NCI-H345 treated with DMSO at 0.1 percent for 48 hours (cell line): Measurements from ENCODE around the gene MTCH1.
"Not testable (repeated sequence)": the region's sequence is repeated elsewhere in the genome, so short reads cannot be mapped to it uniquely, and the experiment has no call there.

Source experiments
- DNase-seq: peaks from one replicate; lab custom pipeline; 2025; ENCODE audit not compliant: unreplicated experiment; lab: John Stamatoyannopoulos, UW

MTCH1 gene

DNA sequence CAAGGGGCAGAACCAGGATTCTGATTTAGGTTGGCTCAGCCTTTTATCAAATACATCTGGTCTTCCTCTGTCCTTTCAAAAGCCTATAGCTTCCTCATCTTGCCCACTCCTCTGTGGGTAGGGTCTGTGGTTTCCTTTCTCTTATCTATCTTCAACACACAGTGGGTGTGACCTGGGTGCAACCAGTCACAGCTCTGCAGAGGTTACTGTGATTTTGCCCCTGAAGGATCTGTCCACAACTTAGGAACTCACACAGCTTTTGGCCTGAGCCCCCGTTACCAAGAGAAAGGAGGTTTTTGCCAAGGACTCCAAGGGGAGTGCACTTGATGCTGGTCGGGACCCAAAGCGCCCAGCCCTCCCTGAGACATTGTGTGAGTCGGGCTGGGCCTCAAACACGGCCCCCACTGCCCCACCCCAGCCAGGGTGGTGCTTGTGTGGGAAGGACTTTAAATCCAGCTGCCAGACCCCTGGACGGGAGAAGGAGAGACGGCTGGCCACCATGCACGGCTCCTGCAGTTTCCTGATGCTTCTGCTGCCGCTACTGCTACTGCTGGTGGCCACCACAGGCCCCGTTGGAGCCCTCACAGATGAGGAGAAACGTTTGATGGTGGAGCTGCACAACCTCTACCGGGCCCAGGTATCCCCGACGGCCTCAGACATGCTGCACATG lies 31.6 kb downstream of the MTCH1 start, which contains the start of gene PI16:
PI16 (plus strand) TSS at position 477 of the 670 bp plus-strand sequence; CDS start at position 500, 23 bp downstream.
- DNase-seq: no peak

DNA sequence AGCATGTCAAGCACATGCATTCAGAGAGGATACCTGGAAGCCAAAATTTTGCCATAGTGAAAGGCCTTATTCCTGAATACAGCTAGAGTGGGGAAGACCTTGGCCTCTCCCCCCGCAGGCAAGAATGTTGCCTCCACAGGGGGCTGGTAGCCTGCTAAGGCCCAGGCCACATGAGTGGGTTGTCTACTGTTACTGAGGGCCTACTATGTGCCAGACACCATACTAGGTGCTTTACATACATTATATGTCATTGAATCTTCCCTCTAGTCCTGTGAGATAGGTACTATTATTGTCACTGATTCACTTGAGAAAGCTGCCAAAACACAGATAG lies 32.1 kb downstream of the MTCH1 start:
- no peak for DNase-seq

DNA sequence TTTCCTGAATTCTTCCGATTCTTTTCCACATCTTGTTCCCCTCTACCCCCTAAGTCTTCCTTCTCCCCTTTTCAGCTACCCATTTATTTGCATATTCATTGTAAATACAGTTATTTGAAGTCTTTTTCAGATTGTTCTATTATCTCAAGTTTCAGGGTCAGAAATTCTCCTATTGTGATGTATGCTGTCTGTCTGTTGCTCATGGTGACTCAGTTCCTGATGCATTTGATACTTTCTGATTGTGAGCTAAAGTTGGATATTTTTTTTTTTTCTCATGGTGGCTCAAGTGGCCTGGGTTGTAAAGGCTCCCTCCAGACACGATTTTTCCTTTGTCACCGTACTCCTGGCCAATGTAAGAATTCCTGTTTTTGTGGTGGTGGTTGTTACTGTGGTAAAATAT lies 36.4 kb downstream of the MTCH1 start:
- DNase-seq: no peak

DNA sequence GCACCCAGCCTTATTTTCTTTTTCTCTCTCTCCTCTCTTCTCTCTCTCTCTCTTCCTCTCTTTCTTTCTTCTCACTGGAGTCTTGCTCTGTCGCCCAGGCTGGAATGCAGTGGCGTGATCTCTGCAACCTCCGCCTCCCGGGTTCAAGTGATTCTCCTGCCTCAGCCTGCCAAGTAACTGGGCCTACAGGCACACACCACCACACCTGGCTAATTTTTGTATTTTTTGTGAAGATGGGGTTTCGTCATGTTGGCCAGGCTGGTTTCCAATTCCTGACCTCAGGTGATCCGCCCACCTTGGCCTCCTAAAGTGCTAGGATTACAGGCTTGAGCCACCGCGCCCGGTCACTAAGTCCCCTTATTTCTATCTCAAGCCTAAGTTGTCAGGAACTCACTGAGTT lies 36.9 kb downstream of the MTCH1 start:
- DNase-seq: not testable (repeated sequence)

DNA sequence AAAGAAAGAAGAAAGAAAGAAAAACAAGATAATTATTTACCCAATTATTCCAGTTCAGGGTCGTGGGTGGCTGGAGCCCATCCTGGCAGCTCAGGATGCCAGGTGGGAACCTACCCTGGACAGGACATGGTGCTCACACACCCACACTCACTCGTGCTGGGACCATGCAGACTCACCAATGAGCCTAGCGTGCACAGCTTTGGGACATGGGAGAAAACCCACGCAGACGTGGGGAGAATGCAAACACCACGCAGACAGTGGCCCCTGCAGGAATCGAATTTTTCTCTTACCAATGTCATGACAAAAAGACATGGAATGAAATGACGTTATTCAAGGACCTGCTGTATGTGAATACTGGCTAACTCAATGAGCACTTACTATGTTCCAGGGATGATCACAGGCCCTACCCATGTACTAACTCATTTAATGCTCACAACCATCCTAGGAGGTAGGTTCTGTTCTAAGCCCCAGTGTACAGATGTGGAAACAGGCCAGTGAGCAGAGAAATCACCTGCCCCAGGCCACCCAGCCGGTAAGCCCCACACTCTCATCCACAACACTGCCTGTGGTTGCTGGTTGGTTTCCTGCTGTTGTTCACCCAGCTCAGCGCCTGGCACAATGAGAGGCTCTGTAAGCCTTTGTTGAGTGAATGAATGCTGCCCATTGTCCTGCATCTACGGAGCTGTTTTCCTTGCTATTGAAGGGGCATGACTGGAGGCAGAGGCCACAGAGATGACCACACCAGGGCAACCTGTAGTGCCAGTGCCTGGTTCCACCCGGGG lies 38.2 kb downstream of the MTCH1 start:
- DNase-seq: no peak

DNA sequence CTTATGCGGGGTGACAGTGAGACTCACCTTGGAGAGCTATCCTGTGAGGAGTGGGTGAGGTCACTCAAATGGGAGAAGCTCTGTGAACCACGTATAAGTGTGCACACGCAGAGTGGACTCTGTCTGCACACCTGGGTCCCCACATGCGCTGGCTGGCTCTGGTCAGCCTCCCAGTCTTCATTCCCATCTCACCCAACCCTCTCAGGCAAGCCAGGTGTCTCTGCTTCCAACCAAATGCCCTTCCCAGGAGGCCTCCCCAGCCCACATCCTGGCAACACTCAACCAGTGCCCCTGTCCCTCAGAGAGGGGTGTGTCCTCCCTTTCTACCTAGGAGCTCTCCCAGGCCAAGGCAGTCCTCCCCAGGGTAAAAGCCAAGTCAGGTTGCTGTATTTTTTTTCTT lies 39.5 kb downstream of the MTCH1 start:
- no peak for DNase-seq

DNA sequence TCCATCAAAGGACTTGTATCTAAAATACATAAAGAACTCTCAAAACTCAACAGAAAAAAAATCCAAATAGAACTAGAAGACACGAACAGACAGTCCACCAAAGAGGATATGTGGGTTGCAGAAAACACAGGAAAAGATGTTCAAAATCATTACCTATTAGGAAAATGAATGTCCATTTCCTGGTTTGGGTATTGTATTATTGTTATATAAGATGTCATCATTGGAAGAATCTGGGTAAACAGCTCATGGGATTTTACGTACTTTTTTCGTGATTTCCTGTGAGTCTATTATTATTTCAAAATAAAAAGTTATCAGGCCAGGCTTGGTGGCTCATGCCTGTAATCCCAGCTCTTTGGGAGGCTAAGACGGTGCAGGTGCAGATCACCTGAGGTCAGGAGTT lies 40.7 kb downstream of the MTCH1 start:
- no peak for DNase-seq

DNA sequence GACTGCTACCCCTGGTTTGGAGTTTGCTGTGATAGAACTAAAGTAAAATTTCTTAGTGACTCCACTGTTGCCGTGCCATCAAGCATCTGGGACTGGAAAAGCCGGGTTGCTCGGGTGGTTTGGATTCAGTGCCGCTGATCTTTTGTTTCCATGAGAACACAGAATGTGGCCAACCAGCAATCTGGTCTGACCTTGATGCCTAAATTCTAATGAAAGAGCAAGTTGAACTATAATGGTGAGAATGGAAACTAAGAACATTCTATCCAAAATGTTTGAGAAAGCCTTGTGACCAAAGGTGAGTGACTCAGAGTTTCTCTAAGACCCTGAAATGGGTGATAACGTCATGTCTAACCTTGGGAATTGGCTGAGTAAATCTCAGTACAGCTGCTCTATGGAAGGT lies 41.3 kb downstream of the MTCH1 start:
- no peak for DNase-seq

DNA sequence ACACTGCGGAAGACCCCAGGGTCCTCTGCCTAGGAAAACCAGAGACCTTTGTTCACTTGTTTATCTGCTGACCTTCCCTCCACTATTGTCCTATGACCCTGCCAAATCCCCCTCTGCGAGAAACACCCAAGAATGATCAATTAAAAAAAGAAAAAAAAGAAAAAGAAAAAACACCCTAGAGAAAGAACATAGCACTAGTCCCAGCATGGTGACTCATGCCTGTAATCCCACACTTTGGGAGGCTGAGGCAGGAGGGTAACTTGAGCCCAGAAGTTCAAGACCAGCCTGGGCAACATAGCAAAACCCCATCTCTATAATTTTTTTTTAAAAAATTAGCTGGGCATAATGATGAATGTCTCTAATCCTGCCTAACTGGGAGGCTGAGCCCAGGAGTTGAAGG lies 43.7 kb downstream of the MTCH1 start:
- not testable (repeated sequence) for DNase-seq

DNA sequence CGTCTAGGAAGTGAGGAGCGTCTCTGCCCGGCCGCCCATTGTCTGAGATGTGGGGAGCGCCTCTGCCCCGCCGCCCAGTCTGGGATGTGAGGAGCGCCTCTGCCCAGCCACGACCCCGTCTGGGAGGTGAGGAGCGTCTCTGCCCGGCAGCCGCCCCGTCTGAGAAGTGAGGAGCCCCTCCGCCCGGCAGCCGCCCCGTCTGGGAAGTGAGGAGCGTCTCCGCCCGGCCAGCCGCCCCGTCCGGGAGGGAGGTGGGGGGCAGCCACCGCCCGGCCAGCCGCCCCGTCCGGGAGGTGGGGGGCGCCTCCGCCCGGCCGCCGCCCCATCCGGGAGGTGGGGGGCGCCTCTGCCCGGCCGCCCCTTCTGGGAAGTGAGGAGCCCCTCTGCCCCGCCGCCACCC lies 44.4 kb downstream of the MTCH1 start:
- DNase-seq: not testable (repeated sequence)

DNA sequence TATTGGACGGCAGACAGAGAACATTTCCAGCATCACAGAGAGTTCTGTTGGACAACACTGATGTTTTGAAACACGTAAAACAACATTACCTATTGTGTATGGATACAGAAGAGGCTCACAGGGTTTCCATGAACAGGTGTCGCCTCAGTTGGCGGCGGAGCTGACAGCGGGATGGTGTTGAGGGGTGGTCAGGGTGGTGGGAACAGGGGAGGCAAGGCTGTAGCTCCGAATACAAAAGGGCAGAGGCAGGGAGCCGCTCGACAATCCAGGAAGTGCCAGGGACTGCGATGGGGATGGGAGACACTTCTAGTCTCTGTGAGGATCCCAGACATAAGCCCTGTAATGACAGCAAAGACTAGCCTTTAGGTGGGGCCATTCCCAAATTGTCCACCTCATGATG lies 46.0 kb downstream of the MTCH1 start:
- no peak for DNase-seq

DNA sequence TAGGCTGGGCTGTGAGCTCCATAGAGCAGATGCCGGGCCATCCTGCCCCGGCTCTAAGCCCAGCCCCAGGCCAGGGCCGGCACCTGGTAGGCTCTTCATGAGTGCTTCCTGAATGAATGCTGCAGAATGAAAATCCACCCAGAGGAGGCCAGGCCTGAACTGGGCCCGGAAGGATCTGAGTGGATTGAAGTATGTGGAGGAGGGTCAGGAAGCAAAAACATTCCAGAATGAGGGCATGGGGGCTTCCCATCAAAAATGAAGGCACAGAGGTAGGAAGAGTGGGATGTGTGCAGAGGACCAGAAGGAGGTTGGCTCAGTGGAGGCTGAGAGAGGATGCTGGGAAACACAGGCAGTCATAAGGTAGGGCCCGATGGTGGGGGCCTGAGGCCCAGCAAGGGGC lies 47.0 kb downstream of the MTCH1 start:
- DNase-seq: not testable (repeated sequence)

DNA sequence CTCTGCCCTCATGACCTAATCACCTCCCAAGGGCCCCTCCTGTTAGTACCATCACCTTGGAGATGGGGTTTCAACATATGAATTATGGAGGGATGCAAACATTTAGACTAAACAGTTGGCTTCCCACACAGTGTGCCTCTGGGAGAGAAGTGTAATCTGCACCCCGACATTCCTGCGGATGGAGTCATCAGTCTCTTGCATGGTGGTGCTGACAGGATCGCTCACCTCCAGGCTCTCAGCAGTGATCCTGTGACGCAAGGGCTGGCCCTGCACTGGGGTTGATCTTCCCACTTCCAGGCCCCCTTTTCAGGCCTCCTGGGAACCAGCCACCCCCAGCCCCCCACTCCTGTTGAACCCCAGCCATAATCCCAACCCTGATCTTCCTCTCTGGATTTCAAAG lies 47.5 kb downstream of the MTCH1 start:
- DNase-seq: no peak

DNA sequence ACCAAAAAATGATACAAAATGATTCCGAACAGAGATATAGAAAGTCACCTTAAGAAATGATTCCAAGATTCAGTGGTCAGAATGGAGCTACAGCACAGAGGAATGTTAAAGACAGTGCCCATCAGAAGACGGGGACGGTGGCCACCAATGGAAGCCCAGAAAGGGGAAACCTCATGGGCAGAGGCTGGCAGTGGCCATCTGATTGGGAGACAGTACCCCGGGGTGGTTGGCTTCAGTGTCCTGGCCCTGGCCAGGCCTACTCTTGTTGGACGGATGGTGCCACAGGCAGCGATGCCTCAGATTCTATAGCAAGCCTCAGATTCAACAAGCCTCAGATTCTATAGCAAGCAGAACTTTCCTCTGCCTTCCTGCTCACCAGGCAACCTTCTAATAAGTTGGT lies 48.1 kb downstream of the MTCH1 start:
- DNase-seq: no peak

DNA sequence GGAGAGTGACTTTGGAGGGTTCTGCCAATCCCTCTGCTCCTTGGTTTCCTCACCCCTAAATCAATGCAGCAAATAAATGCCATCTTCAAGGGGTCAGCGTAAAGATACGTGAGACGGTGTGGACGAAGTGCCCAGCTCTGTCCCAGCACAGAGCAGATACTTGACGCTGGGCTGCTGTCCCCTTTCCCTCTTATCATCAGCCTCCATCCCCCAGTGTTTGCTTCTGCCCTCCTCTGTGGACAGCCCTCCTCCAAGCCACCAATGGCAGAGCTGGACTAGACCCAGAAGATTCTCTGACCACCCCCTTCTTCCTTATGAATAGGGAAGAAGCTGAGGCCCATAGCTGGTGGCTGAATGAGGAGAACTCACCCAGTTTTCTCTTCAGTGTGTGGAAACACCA lies 49.2 kb downstream of the MTCH1 start:
- DNase-seq: no peak

DNA sequence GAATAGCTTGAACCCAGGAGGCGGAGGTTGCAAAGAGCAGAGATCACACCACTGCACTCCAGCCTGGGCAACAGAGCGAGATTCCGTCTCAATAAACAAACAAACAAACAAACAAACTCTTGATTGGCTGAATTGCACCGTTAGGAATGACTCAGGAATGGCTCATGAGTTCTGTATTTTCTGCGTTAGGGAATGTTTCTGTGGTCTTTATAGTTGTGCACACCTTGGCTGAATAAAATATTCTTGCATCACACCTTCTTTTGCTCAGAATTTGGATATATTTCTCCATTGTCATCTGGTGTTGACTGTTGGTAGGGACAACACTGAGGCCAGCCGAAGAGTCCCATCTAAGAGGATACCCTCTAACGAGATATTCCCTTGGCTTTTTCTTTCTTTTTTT lies 51.1 kb downstream of the MTCH1 start:
- no peak for DNase-seq

DNA sequence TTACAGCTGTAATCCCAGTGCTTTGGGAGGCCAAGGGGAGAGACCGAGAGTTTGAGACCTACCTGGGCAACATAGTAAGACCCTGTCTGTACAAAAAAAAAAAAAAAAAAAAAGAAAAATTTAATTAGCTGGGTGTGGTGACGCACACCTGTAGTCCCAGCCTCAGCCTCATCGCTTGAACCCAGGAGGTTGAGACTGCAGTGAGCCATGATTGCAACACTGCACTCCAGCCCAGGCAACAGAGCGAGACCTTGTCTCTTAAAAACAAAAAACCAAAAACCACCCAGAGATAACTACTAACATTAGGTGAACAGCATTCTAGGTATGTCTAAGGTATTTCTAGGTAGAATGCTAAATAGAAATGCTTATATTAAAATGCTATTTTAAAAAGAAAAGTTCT lies 52.5 kb downstream of the MTCH1 start:
- DNase-seq: no peak

DNA sequence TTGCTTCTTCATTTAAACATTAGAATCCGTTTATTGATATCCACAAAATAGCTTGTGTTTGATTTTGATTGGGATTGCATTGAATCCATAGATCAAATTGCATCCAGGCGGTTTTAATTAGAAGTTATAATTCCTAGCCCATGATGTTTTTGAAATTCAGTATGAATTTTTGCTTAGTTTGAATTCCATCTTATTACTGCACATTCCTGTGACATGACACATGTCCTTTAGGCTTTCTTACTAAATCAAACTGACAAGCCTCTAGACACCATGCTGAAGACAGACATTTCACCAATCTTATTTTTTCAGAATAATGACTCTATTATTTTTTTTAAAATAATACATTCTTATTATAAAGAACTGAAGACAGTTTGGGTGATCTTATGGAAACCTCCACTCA lies 52.9 kb downstream of the MTCH1 start:
- DNase-seq: no peak

DNA sequence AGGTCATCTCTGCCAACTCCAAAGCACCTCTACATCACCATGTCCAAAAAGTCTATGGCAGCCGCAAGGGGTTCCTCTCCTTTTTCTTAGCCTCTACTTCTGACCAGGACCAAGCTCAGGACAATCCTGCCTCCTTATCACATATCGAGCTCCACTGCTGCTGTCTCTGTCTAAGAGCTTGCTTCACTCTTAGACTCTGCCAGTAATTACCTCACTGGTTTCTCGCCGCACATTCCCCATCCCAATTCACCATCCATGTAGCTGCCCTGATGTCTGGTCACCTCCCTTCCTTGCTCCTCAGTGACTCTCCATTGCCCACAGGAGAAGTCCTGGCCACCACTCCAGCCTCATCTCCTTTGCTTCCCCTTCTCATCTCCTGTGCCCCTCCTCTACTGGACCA lies 55.5 kb downstream of the MTCH1 start:
- DNase-seq: no peak

DNA sequence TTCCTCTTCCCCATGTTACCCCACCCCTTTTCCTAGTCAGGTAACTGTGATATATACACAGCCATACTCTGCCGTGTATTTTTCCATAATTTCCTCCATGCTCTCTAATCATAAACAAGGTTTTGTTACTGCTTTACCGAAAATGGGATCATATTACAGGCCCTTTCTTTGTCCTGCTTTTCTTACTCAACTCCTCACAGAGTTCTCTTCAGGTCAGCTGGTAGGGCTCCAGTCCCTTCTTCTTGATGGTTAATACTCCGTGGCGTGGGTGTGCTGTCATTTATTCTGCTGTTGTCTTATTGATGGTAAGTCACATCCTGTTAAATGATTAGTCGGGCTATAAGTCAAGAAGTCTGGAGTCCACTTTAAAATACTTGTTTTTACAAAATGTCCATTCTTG lies 56.4 kb downstream of the MTCH1 start:
- DNase-seq: no peak

DNA sequence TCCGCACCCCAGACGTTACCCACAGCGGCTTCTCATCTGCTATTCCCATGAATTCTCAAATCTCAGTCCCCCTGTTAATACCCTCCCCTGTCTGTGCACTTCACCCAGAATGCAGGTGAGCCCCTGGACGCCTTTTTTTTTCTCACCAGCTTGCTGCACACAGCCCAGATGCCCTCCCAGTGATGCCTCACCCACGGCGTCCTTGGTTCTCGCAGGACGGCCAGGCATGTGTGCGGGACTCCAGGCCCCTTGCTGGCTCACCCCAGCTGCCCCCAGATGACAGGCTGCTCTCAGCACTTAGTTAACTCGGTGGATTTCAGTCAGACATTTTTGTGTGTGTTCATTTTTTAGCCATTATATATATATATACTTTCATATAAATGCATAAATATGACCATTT lies 56.8 kb downstream of the MTCH1 start:
- no peak for DNase-seq

DNA sequence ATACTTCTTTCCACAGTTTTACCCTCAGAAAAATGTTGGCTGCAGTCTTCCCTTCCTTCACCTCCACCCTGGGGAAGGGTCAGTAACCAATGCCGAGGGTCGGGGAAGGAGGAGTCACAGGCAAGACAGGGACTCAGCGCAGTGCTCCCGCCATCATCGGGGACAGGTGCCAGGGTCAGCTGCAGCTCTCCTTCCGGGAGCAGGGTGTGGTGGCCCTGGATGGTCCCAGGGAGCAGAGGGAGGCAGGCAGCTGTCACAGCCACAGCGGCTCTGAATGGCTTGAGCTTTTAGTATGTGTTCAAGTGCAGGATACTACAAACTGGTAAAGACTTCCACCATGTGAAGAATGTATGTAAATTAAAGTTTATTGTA lies 57.5 kb downstream of the MTCH1 start:
- no peak for DNase-seq
